ENCODE measurements around the gene UBR2. TPM values are rescaled to one million over a fixed set of nuclear protein-coding genes. Genes with fewer than 3 reads are reported as not detected.
"Not testable (repeated sequence)": the region's sequence is repeated elsewhere in the genome, so short reads cannot be mapped to it uniquely, and the experiment has no call there.

The UBR2 gene
- polyA plus RNA-seq, 1 donor = 36.2 TPM

- DNase-seq = no peak
Measured at GRCh38 chr6:42727087-42727611, 163.3 kb downstream of the UBR2 start.

DNA sequence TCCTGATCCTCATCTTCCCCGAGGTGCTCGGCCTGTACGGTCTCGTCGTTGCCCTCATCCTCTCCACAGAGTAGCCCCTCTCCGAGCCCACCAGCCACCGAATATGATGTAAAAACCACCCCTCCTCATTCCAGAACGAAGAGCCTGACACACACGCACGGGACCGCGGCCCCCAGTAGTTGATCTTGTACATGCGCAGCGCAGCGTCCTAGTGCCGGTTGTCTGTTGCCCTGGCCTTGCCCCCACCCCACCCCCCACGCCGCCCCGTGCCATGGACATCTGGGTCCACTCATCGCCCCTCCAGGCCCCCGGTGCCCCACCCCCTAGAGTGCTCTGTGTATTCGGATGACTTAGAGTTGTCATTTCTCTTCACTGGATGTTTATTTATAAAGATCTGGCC lies 163.8 kb downstream of the UBR2 start:
- no peak for DNase-seq

DNA sequence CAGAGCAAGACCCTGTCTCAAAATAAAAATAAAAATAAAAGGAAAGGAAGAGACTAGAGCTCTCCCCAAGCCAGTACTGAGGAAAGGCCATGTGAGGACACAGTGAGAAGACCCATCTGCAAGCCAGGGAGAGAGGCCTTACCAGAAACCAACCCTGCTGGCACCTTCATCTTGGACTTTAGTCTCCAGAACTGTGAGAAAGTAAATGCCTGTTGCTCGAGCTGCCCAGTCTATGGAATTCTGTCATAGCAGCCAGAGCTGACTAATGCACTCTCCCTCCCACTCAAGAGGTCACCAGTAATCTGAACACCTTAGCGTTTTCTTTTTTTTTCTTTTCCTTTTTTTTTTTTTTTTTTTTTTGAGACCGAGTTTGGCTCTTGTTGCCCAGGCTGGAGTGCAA lies 165.9 kb downstream of the UBR2 start:
- no peak for DNase-seq

GRCh38 chr6:42733867-42734481 lies 170.1 kb downstream of the UBR2 start:
- DNase-seq = not testable (repeated sequence)

GRCh38 chr6:42735976-42736375 lies 172.1 kb downstream of the UBR2 start:
- DNase-seq = no peak

DNA sequence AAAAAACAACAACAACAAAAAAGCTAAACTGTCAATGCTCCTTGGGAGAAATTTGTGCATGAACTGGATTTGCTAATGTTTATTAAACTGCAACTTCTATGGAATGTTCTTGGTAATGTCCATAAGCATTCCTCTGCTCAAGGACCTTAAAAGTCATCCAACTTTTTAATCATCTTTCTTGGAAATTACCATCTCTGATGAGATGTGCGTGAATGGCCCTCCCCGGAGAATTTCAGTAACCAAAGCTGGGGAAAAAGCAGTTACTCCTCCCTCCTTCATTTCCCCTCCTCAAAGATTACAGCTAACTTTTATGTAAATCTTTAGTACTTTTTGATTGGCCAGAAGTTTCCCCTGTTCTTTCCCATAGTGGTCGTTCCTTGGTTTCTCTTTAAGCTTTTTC lies 176.9 kb downstream of the UBR2 start:
- no peak for DNase-seq

- no peak for DNase-seq
Measured at GRCh38 chr6:42742116-42742894, 178.5 kb downstream of the UBR2 start.

Other genes starting within 250 kb of the UBR2 start
- 17.2 TPM for gene TRERF1, start 112.1 kb upstream of the UBR2 start, polyA plus RNA-seq (ENCODE audit: insufficient read length)
- gene PRPH2, start 158.6 kb downstream of the UBR2 start, polyA plus RNA-seq (ENCODE audit: insufficient read length) = 3.1 TPM
- 19.0 TPM for gene TBCC, start 182.1 kb downstream of the UBR2 start, polyA plus RNA-seq (ENCODE audit: insufficient read length)
- gene BICRAL, start 218.0 kb downstream of the UBR2 start, polyA plus RNA-seq (ENCODE audit: insufficient read length) = 17.4 TPM